ENCODE data around the gene SWSAP1. TPM values are rescaled to one million over a fixed set of nuclear protein-coding genes. Genes with fewer than 3 reads are reported as not detected.

SWSAP1 gene
- polyA plus RNA-seq, 1 of the 3 experiments (the other 2 are of a cell fraction): 2.8 TPM

- Histone ChIP-seq H3F3A (replicated peaks; ENCODE audit: insufficient read depth) (peaks cover 3% of the 10 kb centered on the region), H3K4me1 (ENCODE audit: control insufficient read depth in 1 of 2, insufficient read depth in 2 of 2, low read depth in 1 of 2, low read length in 1 of 2) (peaks cover 0 to 13% of the 10 kb centered on the region in 2 experiments; a peak in 1 of 4 replicates), H3K79me2 (ENCODE audit: insufficient read depth) (no peaks in the 10 kb centered on the region), H3K27me3 (ENCODE audit: insufficient read depth) (no peaks in the 10 kb centered on the region), H3K9me3 (no peaks in the 10 kb centered on the region), H3K4me3 (ENCODE audit: low read depth in 2 of 2, low read length in 1 of 2) (no peak overlapping the region), H3K9ac (no peak overlapping the region), H3K4me2 (no peak overlapping the region), H3K27ac (ENCODE audit: low read depth in 2 of 2, low read length in 1 of 2) (no peak overlapping the region), H4K20me1 (ENCODE audit: insufficient read depth) (no peaks in the 10 kb centered on the region), H2AFZ (ENCODE audit: low read depth) (no peak overlapping the region), H3K36me3 (replicated peaks in 1 of 2; ENCODE audit: control insufficient read depth in 1 of 2, insufficient read depth in 2 of 2, low read length in 1 of 2) (peaks cover 8 to 13% of the 10 kb centered on the region in 2 experiments), H3K9me2 (no peaks in the 10 kb centered on the region)
- TF ChIP-seq ELF1 (IDR thresholded peaks at IDR 0.05) (no peak), TAF1 (IDR thresholded peaks at IDR 0.05; ENCODE audit: borderline replicate concordance, low read depth, low read length) (no peak)
- 95% methylated on average over 16 of the region's 17 CpGs for WGBS (ENCODE audit: low lambda C conversion rate)
- ChIA-PET POLR2A (no interaction called here), CTCF (no interaction called here)
- DNase-seq: peak; percentile 2
Observed at GRCh38 chr19:11335449-11336146, 38.9 kb upstream of the SWSAP1 start.

GRCh38 chr19:11337080-11337479 is 37.4 kb upstream of the SWSAP1 start:
- H3F3A ChIP-seq (replicated peaks; ENCODE audit: insufficient read depth): peaks cover 3% of the 10 kb centered on the region
- no peak overlapping the region for H2AFZ ChIP-seq (ENCODE audit: low read depth)
- ChIA-PET POLR2A (interaction anchor here (4.2 kb wide), 1 partner anchor 13 kb away, joined by 17 read pairs; no protein-coding TSS in a partner anchor), CTCF (interaction anchor here (1.3 kb wide), 1 partner anchor 43 kb away, joined by 3 read pairs; no protein-coding TSS in a partner anchor)
- H3K27ac ChIP-seq (ENCODE audit: low read depth in 2 of 2, low read length in 1 of 2): no peak overlapping the region
- peaks cover 13 to 14% of the 10 kb centered on the region in 2 experiments for H3K36me3 ChIP-seq (replicated peaks in 1 of 2; ENCODE audit: control insufficient read depth in 1 of 2, insufficient read depth in 2 of 2, low read length in 1 of 2)
- no peaks in the 10 kb centered on the region for H3K27me3 ChIP-seq (ENCODE audit: insufficient read depth)
- TF ChIP-seq IRF3 (IDR thresholded peaks at IDR 0.05; ENCODE audit: low read depth, low read length): no peak
- no peak for TF ChIP-seq FOXM1 (IDR thresholded peaks at IDR 0.05; ENCODE audit: low read depth)
- TF ChIP-seq RFX5 (IDR thresholded peaks at IDR 0.05; ENCODE audit: low read length): no peak
- no peak for TF ChIP-seq REST (IDR thresholded peaks at IDR 0.05; ENCODE audit: low read depth, low read length)
- no peak for TF ChIP-seq MEF2A (IDR thresholded peaks at IDR 0.05; ENCODE audit: borderline replicate concordance, low read depth)
- TF ChIP-seq YY1 (IDR thresholded peaks at IDR 0.05; ENCODE audit: low read depth): no peak
- TF ChIP-seq GATA2 (CRISPR knock-in tag; IDR thresholded peaks at IDR 0.05): no peak
- TF ChIP-seq SMC3 (IDR thresholded peaks at IDR 0.05; ENCODE audit: low read depth, low read length): no peak
- TF ChIP-seq GABPA (IDR thresholded peaks at IDR 0.05; ENCODE audit: low read depth): no peak
- no peak for TF ChIP-seq FOSL2 (IDR thresholded peaks at IDR 0.05; ENCODE audit: borderline replicate concordance, low read depth)
- no peaks in the 10 kb centered on the region for H4K20me1 ChIP-seq (ENCODE audit: insufficient read depth)
- no peak overlapping the region for H3K4me2 ChIP-seq
- WGBS (ENCODE audit: low lambda C conversion rate): 87% methylated on average over 13 of the region's 14 CpGs
- no peaks in the 10 kb centered on the region for H3K79me2 ChIP-seq (ENCODE audit: insufficient read depth)
- no peaks in the 10 kb centered on the region for H3K9me2 ChIP-seq
- H3K4me1 ChIP-seq (ENCODE audit: control insufficient read depth in 1 of 2, insufficient read depth in 2 of 2, low read depth in 1 of 2, low read length in 1 of 2): peaks cover 0 to 13% of the 10 kb centered on the region in 2 experiments; a peak in 1 of 4 replicates
- no peak overlapping the region for H3K4me3 ChIP-seq (ENCODE audit: low read depth in 2 of 2, low read length in 1 of 2)
- H3K9me3 ChIP-seq: no peaks in the 10 kb centered on the region
- peak; percentile 4 for DNase-seq
- no peak overlapping the region for H3K9ac ChIP-seq
